Stimulated activated memory B cell treated with anti-CD40 and anti-IgM and Interleukin-4, amounts not matched to agents 10 μg/mL and 1 μg/mL and 100 μg/mL, for 72 hours (primary cell): ENCODE measurements around the gene SCRN2.

Source experiments
- ATAC-seq: fragments of 150-1000 bp; cut with Tn5 transposase; 2 replicates; pipeline ENCODE4 v1.10.0; 2021
- H3K27ac Mint-ChIP-seq: one replicate; pipeline ENCODE4 v1.8.0; 2022; ENCODE audit warnings: mild to moderate bottlenecking, mixed read lengths
- H3K27me3 Mint-ChIP-seq: one replicate; pipeline ENCODE4 v1.8.0; 2022; ENCODE audit warnings: mixed read lengths
- H3K36me3 Mint-ChIP-seq: one replicate; pipeline ENCODE4 v1.8.0; 2022; ENCODE audit warnings: mixed read lengths
- H3K4me1 Mint-ChIP-seq: one replicate; pipeline ENCODE4 v1.8.0; 2022; ENCODE audit warnings: mixed read lengths
- H3K4me3 Mint-ChIP-seq: one replicate; pipeline ENCODE4 v1.8.0; 2022; ENCODE audit warnings: mild to moderate bottlenecking, moderate library complexity, mixed read lengths
- H3K9me3 Mint-ChIP-seq: one replicate; pipeline ENCODE4 v1.8.0; 2022; ENCODE audit warnings: mixed read lengths

Gene SCRN2

GRCh38 chr17:47856830-47857229 lies 15.8 kb upstream of the SCRN2 start:
- no peak for ATAC-seq
- Mint-ChIP-seq H3K27ac (no peak overlapping the region), H3K4me1 (peaks cover 9% of the 10 kb centered on the region), H3K36me3 (no peaks in the 10 kb centered on the region), H3K27me3 (peaks cover 76% of the 10 kb centered on the region), H3K9me3 (no peaks in the 10 kb centered on the region), H3K4me3 (no peak overlapping the region)

DNA sequence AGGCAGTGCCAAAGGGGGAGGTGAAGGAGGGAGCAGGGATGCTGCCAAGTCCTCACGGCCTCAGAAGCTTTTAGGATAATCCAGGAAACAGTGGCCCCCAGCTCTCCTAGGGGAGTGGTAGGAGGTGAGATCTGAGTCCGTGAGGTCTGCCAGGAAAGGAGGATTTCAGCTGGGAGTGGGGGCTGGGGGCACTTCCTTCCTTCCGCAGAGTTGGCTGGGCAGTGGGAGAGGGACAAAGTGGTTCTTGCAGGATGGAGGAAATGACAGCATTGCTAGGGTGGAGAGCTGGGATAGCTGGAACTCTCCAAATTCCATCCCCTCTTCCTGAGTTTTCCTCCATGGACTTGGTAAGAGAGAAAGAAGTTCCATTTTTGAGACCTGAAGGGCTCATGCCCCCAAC lies 14.7 kb upstream of the SCRN2 start:
- no peak overlapping the region for H3K4me3 Mint-ChIP-seq
- peaks cover 14% of the 10 kb centered on the region for H3K4me1 Mint-ChIP-seq
- no peak overlapping the region for H3K27ac Mint-ChIP-seq
- H3K27me3 Mint-ChIP-seq = peaks cover 81% of the 10 kb centered on the region
- no peaks in the 10 kb centered on the region for H3K36me3 Mint-ChIP-seq
- no peak for ATAC-seq
- H3K9me3 Mint-ChIP-seq = no peaks in the 10 kb centered on the region

GRCh38 chr17:47853616-47854015 lies 12.5 kb upstream of the SCRN2 start:
- Mint-ChIP-seq H3K4me3 (no peak overlapping the region), H3K27ac (no peak overlapping the region), H3K36me3 (no peaks in the 10 kb centered on the region), H3K4me1 (peaks cover 20% of the 10 kb centered on the region), H3K9me3 (no peaks in the 10 kb centered on the region), H3K27me3 (peaks cover 81% of the 10 kb centered on the region)
- ATAC-seq = no peak

- Mint-ChIP-seq H3K27ac (no peak overlapping the region), H3K4me3 (peak overlapping the region; percentile 61)
- ATAC-seq = no peak
Observed at GRCh38 chr17:47852113-47852949, 11.3 kb upstream of the SCRN2 start.

DNA sequence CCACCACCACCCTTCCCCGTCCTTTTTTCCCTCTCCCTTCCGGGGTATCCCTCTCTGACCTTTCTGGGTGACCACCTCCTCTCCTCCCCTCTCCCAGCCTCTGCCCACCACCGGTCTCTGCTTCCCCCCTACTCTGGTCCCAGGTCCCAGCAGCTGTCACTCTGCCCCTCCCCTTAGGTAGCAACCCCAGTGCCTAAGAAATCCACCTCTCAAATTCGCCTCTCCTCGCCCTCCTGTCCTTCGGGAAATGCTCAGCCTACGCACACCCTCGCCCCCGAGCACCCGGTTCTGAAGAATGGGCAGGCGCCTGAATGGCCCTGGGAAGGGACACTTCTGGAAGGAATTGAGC lies 10.7 kb upstream of the SCRN2 start:
- Mint-ChIP-seq H3K9me3 (no peaks in the 10 kb centered on the region), H3K27ac (no peak overlapping the region), H3K4me3 (peak overlapping the region; percentile 61), H3K27me3 (peaks cover 88% of the 10 kb centered on the region), H3K36me3 (no peaks in the 10 kb centered on the region), H3K4me1 (peaks cover 26% of the 10 kb centered on the region)
- ATAC-seq = no peak

More at GRCh38 chr17:47852113-47852949, 11.3 kb upstream of the SCRN2 start:
- no peaks in the 10 kb centered on the region for H3K36me3 Mint-ChIP-seq
- peaks cover 88% of the 10 kb centered on the region for H3K27me3 Mint-ChIP-seq
- H3K4me1 Mint-ChIP-seq = peaks cover 21% of the 10 kb centered on the region
- no peaks in the 10 kb centered on the region for H3K9me3 Mint-ChIP-seq

DNA sequence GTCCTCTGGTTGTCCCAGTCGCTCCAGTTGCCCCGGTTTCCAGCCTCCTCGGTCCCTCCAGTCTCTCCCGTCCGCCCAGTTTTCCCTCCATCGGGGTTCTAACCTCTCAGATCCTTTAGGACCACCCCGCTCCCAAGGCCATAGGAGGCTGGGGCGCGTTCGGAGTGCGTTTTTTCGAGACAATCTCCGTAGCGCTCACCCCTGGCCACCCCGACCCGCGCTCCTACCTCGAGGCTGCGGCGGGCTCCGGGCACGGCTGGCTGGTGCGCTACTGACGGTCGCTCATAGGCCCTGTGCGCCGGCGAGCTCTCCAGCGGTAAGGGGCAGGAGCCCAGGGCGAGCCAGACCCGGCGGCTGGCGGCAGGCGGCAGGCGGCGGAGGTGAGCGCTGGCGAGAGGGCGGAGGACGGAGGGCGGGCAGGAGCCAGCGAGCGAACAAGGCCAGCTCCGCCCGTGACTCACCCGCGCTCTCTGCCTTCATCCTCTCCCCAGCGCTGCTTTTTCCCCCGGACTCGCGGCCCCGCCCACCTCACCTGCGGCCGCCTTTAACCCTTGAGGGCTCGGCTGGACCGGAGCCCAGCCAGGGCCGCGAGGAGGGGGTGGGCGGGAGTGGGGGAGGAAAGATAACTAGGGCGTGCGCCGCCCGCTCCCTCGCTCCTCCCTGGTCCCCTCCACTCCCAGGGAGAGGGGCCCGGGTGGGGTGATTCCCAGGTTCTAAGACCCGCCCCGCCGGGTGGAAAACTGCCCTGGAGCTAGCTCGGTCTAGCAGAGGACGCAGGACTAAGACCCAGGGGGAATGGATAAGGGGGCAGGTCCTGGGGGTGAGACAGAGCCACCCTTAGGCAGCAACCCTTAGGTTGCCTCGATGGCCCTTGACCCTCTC lies 9.9 kb upstream of the SCRN2 start, which contains the start of gene SP6:
TSS of gene SP6 (minus strand) at position 472 of the 882 bp plus-strand sequence. CDS start 2,734 bp downstream, outside the sequence.
- peak within 1 kb of the TSS; percentile 61 for H3K4me3 Mint-ChIP-seq
- peak; percentile 78 for ATAC-seq
- H3K4me1 Mint-ChIP-seq = peaks cover 31% of the 10 kb centered on the region
- H3K27me3 Mint-ChIP-seq = peaks cover 88% of the 10 kb centered on the region
- H3K9me3 Mint-ChIP-seq = no peaks in the 10 kb centered on the region
- H3K36me3 Mint-ChIP-seq = no peaks in the 10 kb centered on the region
- H3K27ac Mint-ChIP-seq = no peak within 1 kb of the TSS

DNA sequence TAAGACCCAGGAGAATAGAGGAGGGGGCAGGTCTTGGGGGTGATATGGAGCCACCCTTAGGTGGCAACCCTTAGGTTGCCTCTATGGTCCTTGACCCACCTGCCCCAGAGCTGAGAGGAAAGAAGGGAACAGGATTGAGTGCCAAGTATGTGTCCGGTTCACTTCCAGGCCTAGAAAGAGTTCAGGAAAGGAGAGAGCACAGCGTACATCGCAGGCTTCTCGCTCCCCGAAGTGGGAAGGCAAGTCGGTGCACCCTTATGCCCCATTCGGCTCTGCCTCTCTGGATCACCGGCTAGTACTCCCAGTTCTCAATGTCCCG lies 9.3 kb upstream of the SCRN2 start:
- H3K27ac Mint-ChIP-seq = no peak overlapping the region
- no peak for ATAC-seq
- peak overlapping the region; percentile 45 for H3K4me3 Mint-ChIP-seq
- H3K9me3 Mint-ChIP-seq = no peaks in the 10 kb centered on the region
- H3K4me1 Mint-ChIP-seq = peaks cover 31% of the 10 kb centered on the region
- H3K27me3 Mint-ChIP-seq = peaks cover 88% of the 10 kb centered on the region
- no peaks in the 10 kb centered on the region for H3K36me3 Mint-ChIP-seq

- H3K4me1 Mint-ChIP-seq = peaks cover 32% of the 10 kb centered on the region
- H3K9me3 Mint-ChIP-seq = no peaks in the 10 kb centered on the region
- H3K4me3 Mint-ChIP-seq = no peak overlapping the region
- ATAC-seq = no peak
- H3K36me3 Mint-ChIP-seq = no peaks in the 10 kb centered on the region
- no peak overlapping the region for H3K27ac Mint-ChIP-seq
- H3K27me3 Mint-ChIP-seq = peaks cover 86% of the 10 kb centered on the region
Observed at GRCh38 chr17:47848198-47848513, 7.1 kb upstream of the SCRN2 start.

DNA sequence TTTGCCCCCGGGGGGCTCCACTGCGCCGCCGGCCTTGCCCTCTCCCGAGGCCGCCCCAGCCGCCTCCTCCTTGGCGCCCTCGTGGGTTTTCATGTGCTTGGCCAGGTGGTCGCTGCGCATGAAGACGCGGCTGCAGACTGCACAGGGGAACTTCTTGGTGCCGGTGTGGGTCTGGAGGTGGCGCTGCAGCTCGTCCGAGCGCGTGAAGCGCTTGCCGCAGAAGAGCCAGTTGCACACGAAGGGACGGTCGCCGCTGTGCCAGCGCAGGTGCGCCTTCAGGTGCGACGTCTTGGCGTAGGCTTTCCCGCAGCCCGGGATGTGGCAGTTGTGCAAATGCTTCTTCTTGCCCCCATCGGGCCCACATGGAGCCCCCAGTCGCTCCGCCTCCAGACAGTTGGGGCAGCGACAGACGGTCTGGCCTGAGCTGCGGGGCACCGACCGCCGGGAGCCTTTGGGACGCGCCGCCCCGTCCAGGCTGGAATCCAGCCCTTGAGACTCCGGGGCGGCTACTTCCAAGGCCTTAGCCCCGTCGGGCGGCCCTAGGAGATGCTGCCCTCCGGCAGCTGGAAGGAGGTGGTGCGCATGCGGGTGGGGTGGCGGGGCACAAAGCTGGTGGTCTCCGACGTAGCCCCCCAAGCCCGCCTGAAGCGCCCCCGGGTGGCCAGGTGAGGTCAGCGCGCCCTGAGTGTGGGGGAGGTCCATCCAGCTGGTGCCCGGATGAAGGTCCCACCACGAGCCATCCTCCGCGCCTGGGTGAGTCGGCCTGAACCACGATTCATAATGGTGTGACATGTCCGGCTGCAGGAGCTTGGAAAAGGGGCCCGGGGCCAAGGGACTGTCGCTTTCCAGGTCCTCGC lies 6.5 kb upstream of the SCRN2 start:
- Mint-ChIP-seq H3K27me3 (peaks cover 80% of the 10 kb centered on the region), H3K4me3 (no peak overlapping the region), H3K27ac (no peak overlapping the region), H3K4me1 (peaks cover 36% of the 10 kb centered on the region), H3K9me3 (no peaks in the 10 kb centered on the region), H3K36me3 (no peaks in the 10 kb centered on the region)
- no peak for ATAC-seq

DNA sequence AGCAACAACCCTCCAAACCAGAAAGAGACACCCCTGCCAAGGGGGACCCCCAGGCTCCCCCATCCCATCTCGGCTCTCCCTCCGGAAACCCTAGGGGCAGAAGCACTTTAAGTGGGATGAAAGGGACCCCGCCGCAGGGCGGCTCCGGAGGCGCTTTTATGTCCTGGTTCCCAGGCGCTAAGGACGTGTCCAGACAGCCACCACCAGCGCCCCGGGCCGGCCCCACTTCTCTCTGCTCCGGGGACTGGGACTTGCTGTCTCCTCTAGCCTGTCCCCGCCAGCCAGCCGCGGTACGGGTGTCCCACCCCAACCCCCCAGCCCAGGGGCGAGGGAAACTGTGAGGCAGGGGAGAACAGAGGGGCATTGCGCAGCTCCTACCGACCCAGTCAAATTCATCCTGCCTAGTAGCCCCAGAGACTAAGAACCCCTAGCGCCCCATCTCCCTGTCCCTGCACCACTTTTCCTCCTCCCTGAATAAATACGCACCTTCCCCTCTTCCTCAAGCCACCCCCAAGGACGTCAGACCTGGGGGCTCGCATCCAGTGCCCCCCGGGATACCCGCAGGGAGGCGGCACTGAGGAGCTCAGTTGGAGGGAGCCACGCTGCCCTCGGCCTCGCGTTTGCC lies 5.8 kb upstream of the SCRN2 start:
- Mint-ChIP-seq H3K4me1 (peaks cover 29% of the 10 kb centered on the region), H3K4me3 (no peak overlapping the region), H3K36me3 (no peaks in the 10 kb centered on the region), H3K9me3 (no peaks in the 10 kb centered on the region), H3K27me3 (peaks cover 72% of the 10 kb centered on the region), H3K27ac (no peak overlapping the region)
- ATAC-seq = no peak

GRCh38 chr17:47845716-47846075 lies 4.6 kb upstream of the SCRN2 start:
- Mint-ChIP-seq H3K27ac (no peak overlapping the region), H3K27me3 (peaks cover 64% of the 10 kb centered on the region), H3K4me1 (peaks cover 31% of the 10 kb centered on the region)

GRCh38 chr17:47844814-47845715 lies 4.0 kb upstream of the SCRN2 start:
- Mint-ChIP-seq H3K4me1 (peaks cover 31% of the 10 kb centered on the region), H3K27ac (no peak overlapping the region), H3K27me3 (peaks cover 57% of the 10 kb centered on the region), H3K36me3 (no peaks in the 10 kb centered on the region), H3K4me3 (no peak overlapping the region), H3K9me3 (no peaks in the 10 kb centered on the region)
- ATAC-seq = no peak

More at GRCh38 chr17:47845716-47846075, 4.6 kb upstream of the SCRN2 start:
- no peaks in the 10 kb centered on the region for H3K9me3 Mint-ChIP-seq
- no peak for ATAC-seq
- H3K4me3 Mint-ChIP-seq = no peak overlapping the region
- no peaks in the 10 kb centered on the region for H3K36me3 Mint-ChIP-seq

- Mint-ChIP-seq H3K4me1 (peaks cover 40% of the 10 kb centered on the region), H3K27me3 (peaks cover 49% of the 10 kb centered on the region), H3K36me3 (no peaks in the 10 kb centered on the region), H3K4me3 (no peak overlapping the region), H3K27ac (no peak overlapping the region), H3K9me3 (no peaks in the 10 kb centered on the region)
- no peak for ATAC-seq
Observed at GRCh38 chr17:47844227-47844626, 3.2 kb upstream of the SCRN2 start.

- peaks cover 3% of the 10 kb centered on the region for H3K36me3 Mint-ChIP-seq
- H3K9me3 Mint-ChIP-seq = no peaks in the 10 kb centered on the region
- peaks cover 43% of the 10 kb centered on the region for H3K4me1 Mint-ChIP-seq
- no peak for ATAC-seq
- no peak overlapping the region for H3K27ac Mint-ChIP-seq
- no peak overlapping the region for H3K4me3 Mint-ChIP-seq
- peaks cover 40% of the 10 kb centered on the region for H3K27me3 Mint-ChIP-seq
Observed at GRCh38 chr17:47843391-47843730, 2.3 kb upstream of the SCRN2 start.
